IPS-NIHi7 (cell line): ENCODE measurements around the gene SEMA4D.

Experiments used
- DNase-seq: peaks from one replicate; pipeline ENCODE4 v3.0.0; 2012; ENCODE audit warnings: mixed read lengths; ENCODE audit errors: extremely low spot score

SEMA4D gene

GRCh38 chr9:89502038-89502601, 4.2 kb upstream of the SEMA4D start:
- DNase-seq: no peak

GRCh38 chr9:89501311-89501898, 3.5 kb upstream of the SEMA4D start:
- no peak for DNase-seq

- no peak for DNase-seq
These were observed 2.1 kb upstream of the SEMA4D start for GRCh38 chr9:89500008-89500407.

GRCh38 chr9:89498852-89499480, 1.1 kb upstream of the SEMA4D start:
- no peak for DNase-seq

- peak; percentile 45 for DNase-seq
These were observed 503 bp downstream of the SEMA4D start for GRCh38 chr9:89497257-89497963.

GRCh38 chr9:89496645-89497256, 1.2 kb downstream of the SEMA4D start:
- no peak for DNase-seq

- DNase-seq: no peak
These were observed 1.9 kb downstream of the SEMA4D start for GRCh38 chr9:89495824-89496560.

- no peak for DNase-seq
These were observed 3.7 kb downstream of the SEMA4D start for GRCh38 chr9:89494199-89494598.

- no peak for DNase-seq
These were observed 4.2 kb downstream of the SEMA4D start for GRCh38 chr9:89493671-89494070.

- DNase-seq: no peak
These were observed 4.7 kb downstream of the SEMA4D start for GRCh38 chr9:89493181-89493580.

GRCh38 chr9:89492586-89492985, 5.3 kb downstream of the SEMA4D start:
- DNase-seq: no peak

- no peak for DNase-seq
These were observed 6.2 kb downstream of the SEMA4D start for GRCh38 chr9:89491694-89492093.

GRCh38 chr9:89489548-89490530, 8.1 kb downstream of the SEMA4D start:
- no peak for DNase-seq

- no peak for DNase-seq
These were observed 9.0 kb downstream of the SEMA4D start for GRCh38 chr9:89488936-89489335.

GRCh38 chr9:89488131-89488530, 9.8 kb downstream of the SEMA4D start:
- no peak for DNase-seq

- no peak for DNase-seq
These were observed 11.2 kb downstream of the SEMA4D start for GRCh38 chr9:89486681-89487080.

GRCh38 chr9:89484475-89485404, 13.2 kb downstream of the SEMA4D start:
- no peak for DNase-seq

- DNase-seq: no peak
These were observed 14.1 kb downstream of the SEMA4D start for GRCh38 chr9:89483592-89484474.
